ENCODE data around the gene PCNX2. TPM values are rescaled to one million over a fixed set of nuclear protein-coding genes. Genes with fewer than 3 reads are reported as not detected.

The PCNX2 gene
- total RNA-seq, 1 donor from 2014 or later, result 25.5 TPM

DNA sequence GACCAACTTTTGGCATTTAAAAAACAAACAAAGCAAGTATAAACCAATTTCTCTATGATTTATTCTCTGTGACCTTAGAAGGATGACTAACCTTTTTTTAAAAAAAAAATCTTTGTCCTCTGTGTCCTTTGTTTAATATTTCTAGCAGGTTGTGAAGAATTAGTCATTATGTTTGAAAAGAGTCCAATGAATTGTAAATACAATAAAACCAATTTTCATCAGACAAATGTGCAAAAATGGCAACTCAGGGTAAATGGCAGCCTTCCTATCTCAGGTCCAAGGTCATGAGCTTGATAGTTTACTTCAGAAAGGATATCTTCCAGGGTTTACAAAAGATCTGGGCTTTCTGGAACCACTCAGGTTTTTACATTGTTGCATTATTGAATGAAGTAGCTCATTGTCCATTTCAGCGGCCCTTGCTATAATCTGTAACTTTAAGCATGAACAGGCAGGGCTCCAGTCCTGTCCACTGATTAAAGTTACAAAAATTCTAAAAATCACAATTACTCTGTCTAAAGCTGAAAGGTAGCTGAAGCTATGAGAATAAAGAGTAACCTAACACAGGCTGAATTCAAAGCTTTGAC lies 20.3 kb upstream of the PCNX2 start:
- Histone ChIP-seq H3K4me2 (ENCODE audit: low read length) (no peak overlapping the region), H2AFZ (ENCODE audit: low read depth, low read length) (no peak overlapping the region), H3K36me3 (ENCODE audit: insufficient read depth, low read length) (no peaks in the 10 kb centered on the region), H3K79me2 (ENCODE audit: insufficient read depth, low read length) (no peaks in the 10 kb centered on the region), H3K27me3 (ENCODE audit: insufficient read depth, low read length) (no peaks in the 10 kb centered on the region), H3K4me1 (ENCODE audit: insufficient read depth, low read length) (no peaks in the 10 kb centered on the region), H3K4me3 (ENCODE audit: insufficient read depth, low read depth, low read length) (no peak overlapping the region), H3K27ac (ENCODE audit: low read depth, low read length) (no peak overlapping the region), H3K9ac (ENCODE audit: low read length) (no peak overlapping the region), H4K20me1 (ENCODE audit: insufficient read depth, low read length) (no peaks in the 10 kb centered on the region), H3K9me3 (ENCODE audit: insufficient read depth, low read depth, low read length) (no peaks in the 10 kb centered on the region)
- Mint-ChIP-seq H3K4me1 (ENCODE audit: low read depth, unreplicated experiment) (no peaks in the 10 kb centered on the region), H3K9me3 (ENCODE audit: unreplicated experiment) (no peaks in the 10 kb centered on the region), H3K27me3 (ENCODE audit: low read depth, unreplicated experiment) (peaks cover 4% of the 10 kb centered on the region), H3K27ac (ENCODE audit: unreplicated experiment) (no peak overlapping the region), H3K36me3 (ENCODE audit: low read depth, unreplicated experiment) (no peaks in the 10 kb centered on the region), H3K4me3 (ENCODE audit: unreplicated experiment) (no peak overlapping the region)
- no peak for DNase-seq (ENCODE audit: low read depth)
- TF ChIP-seq EZH2 (IDR thresholded peaks at IDR 0.05; ENCODE audit: insufficient read depth, low read length) (no peak), CTCF (IDR thresholded peaks at IDR 0.05; ENCODE audit: insufficient read depth, low read depth, low read length) (no peak)
- no peak for FAIRE-seq

- Histone ChIP-seq H3K79me2 (ENCODE audit: insufficient read depth, low read length) (no peaks in the 10 kb centered on the region), H3K9ac (ENCODE audit: low read length) (no peak overlapping the region), H3K27me3 (ENCODE audit: insufficient read depth, low read length) (no peaks in the 10 kb centered on the region), H3K36me3 (ENCODE audit: insufficient read depth, low read length) (no peaks in the 10 kb centered on the region), H3K4me2 (ENCODE audit: low read length) (no peak overlapping the region), H4K20me1 (ENCODE audit: insufficient read depth, low read length) (no peaks in the 10 kb centered on the region), H3K27ac (ENCODE audit: low read depth, low read length) (no peak overlapping the region), H3K4me1 (ENCODE audit: insufficient read depth, low read length) (no peaks in the 10 kb centered on the region), H2AFZ (ENCODE audit: low read depth, low read length) (no peak overlapping the region), H3K9me3 (ENCODE audit: insufficient read depth, low read depth, low read length) (no peaks in the 10 kb centered on the region), H3K4me3 (ENCODE audit: insufficient read depth, low read depth, low read length) (no peak overlapping the region)
- no peak for DNase-seq (ENCODE audit: low read depth)
- TF ChIP-seq EZH2 (IDR thresholded peaks at IDR 0.05; ENCODE audit: insufficient read depth, low read length), result no peak
- no peak for TF ChIP-seq CTCF (IDR thresholded peaks at IDR 0.05; ENCODE audit: insufficient read depth, low read depth, low read length)
- no peak for FAIRE-seq
- Mint-ChIP-seq H3K4me3 (ENCODE audit: unreplicated experiment) (no peak overlapping the region), H3K27ac (ENCODE audit: unreplicated experiment) (no peak overlapping the region), H3K36me3 (ENCODE audit: low read depth, unreplicated experiment) (no peaks in the 10 kb centered on the region), H3K4me1 (ENCODE audit: low read depth, unreplicated experiment) (no peaks in the 10 kb centered on the region), H3K27me3 (ENCODE audit: low read depth, unreplicated experiment) (no peaks in the 10 kb centered on the region), H3K9me3 (ENCODE audit: unreplicated experiment) (no peaks in the 10 kb centered on the region)
Measured at GRCh38 chr1:233313434-233314155, 18.1 kb upstream of the PCNX2 start.

Data from astrocyte (in vitro differentiated cells and primary cell).